ENCODE data around the gene ZDHHC11.
"Not testable (repeated sequence)": the region's sequence is repeated elsewhere in the genome, so short reads cannot be mapped to it uniquely, and the experiment has no call there.

ZDHHC11 gene

GRCh38 chr5:783881-784427 is 66.8 kb downstream of the ZDHHC11 start:
- DNase-seq (ENCODE audit: insufficient read length, low spot score); FAIRE-seq: not testable (repeated sequence)

- FAIRE-seq; DNase-seq (ENCODE audit: insufficient read length, low spot score): not testable (repeated sequence)
These were observed 67.6 kb downstream of the ZDHHC11 start for GRCh38 chr5:783049-783802.

GRCh38 chr5:782356-782755 is 68.4 kb downstream of the ZDHHC11 start:
- not testable (repeated sequence) for DNase-seq (ENCODE audit: insufficient read length, low spot score); FAIRE-seq

- not testable (repeated sequence) for DNase-seq (ENCODE audit: insufficient read length, low spot score); FAIRE-seq
These were observed 70.2 kb downstream of the ZDHHC11 start for GRCh38 chr5:780571-780970.

- not testable (repeated sequence) for DNase-seq (ENCODE audit: insufficient read length, low spot score); FAIRE-seq
These were observed 71.8 kb downstream of the ZDHHC11 start for GRCh38 chr5:778967-779366.

- FAIRE-seq, result not testable (repeated sequence)
These were observed 72.4 kb downstream of the ZDHHC11 start for GRCh38 chr5:778421-778820.

GRCh38 chr5:777756-778161 is 73.0 kb downstream of the ZDHHC11 start:
- no peak for TF ChIP-seq POLR2A (IDR thresholded peaks at IDR 0.05; ENCODE audit: low read depth, low read length)
- no peak for FAIRE-seq
- no peak for DNase-seq (ENCODE audit: insufficient read length, low spot score)

More at GRCh38 chr5:778421-778820, 72.4 kb downstream of the ZDHHC11 start:
- not testable (repeated sequence) for DNase-seq (ENCODE audit: insufficient read length, low spot score)

GRCh38 chr5:776862-777711 is 73.7 kb downstream of the ZDHHC11 start:
- FAIRE-seq, result no peak
- no peak for DNase-seq (ENCODE audit: insufficient read length, low spot score)
- TF ChIP-seq POLR2A (IDR thresholded peaks at IDR 0.05; ENCODE audit: low read depth, low read length), result no peak

- DNase-seq (ENCODE audit: insufficient read length, low spot score) (peak; percentile 1), FAIRE-seq (no peak)
- no peak for TF ChIP-seq POLR2A (IDR thresholded peaks at IDR 0.05; ENCODE audit: low read depth, low read length)
These were observed 74.6 kb downstream of the ZDHHC11 start for GRCh38 chr5:775961-776861.

GRCh38 chr5:775595-775960 is 75.2 kb downstream of the ZDHHC11 start:
- not testable (repeated sequence) for FAIRE-seq; DNase-seq (ENCODE audit: insufficient read length, low spot score)

GRCh38 chr5:774854-775505 is 75.8 kb downstream of the ZDHHC11 start:
- DNase-seq (ENCODE audit: insufficient read length, low spot score), result peak; percentile 5
- not testable (repeated sequence) for FAIRE-seq

- not testable (repeated sequence) for FAIRE-seq
- DNase-seq (ENCODE audit: insufficient read length, low spot score), result peak; percentile 4
These were observed 76.5 kb downstream of the ZDHHC11 start for GRCh38 chr5:774304-774703.

GRCh38 chr5:773517-774264 is 77.1 kb downstream of the ZDHHC11 start:
- no peak for TF ChIP-seq POLR2A (IDR thresholded peaks at IDR 0.05; ENCODE audit: low read depth, low read length)
- FAIRE-seq (no peak), DNase-seq (ENCODE audit: insufficient read length, low spot score) (peak; percentile 0)

- not testable (repeated sequence) for DNase-seq (ENCODE audit: insufficient read length, low spot score); FAIRE-seq
These were observed 77.9 kb downstream of the ZDHHC11 start for GRCh38 chr5:772931-773330.

- not testable (repeated sequence) for FAIRE-seq; DNase-seq (ENCODE audit: insufficient read length, low spot score)
These were observed 78.3 kb downstream of the ZDHHC11 start for GRCh38 chr5:772547-772890.

GRCh38 chr5:771841-772546 is 78.8 kb downstream of the ZDHHC11 start:
- not testable (repeated sequence) for DNase-seq (ENCODE audit: insufficient read length, low spot score); FAIRE-seq

GRCh38 chr5:771087-771781 is 79.6 kb downstream of the ZDHHC11 start:
- not testable (repeated sequence) for FAIRE-seq; DNase-seq (ENCODE audit: insufficient read length, low spot score)

All from H54 (cell line).